ENCODE results near the gene EGF. TPM values are rescaled to one million over a fixed set of nuclear protein-coding genes. Genes with fewer than 3 reads are reported as not detected.

The EGF gene
- polyA plus RNA-seq, 3 donors = 3.0 to 3.9 (median 3.8) TPM

DNA sequence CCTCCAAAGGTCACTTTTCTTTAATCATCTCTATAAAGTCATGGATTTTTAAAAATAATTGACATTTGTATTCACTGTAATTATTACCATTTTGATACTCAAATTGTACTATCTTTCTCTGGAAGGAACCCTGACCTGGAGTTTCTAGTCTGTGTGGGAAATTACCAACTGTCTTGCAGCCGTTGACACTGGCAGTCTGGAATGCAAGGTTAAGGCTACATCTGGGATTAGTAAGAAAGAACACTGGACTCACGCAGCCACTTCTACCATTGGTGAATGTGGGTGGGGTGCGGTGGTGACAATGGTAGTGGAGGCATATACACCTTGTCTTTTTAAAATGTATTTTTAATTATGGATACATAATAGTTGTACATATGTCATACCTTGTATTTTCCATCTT is 40.9 kb downstream of the EGF start:
- no peak for DNase-seq (ENCODE audit: low read depth in 3 of 3, low spot score in 2 of 3)

- DNase-seq (ENCODE audit: low read depth in 3 of 3, low spot score in 2 of 3) = no peak
These were observed 42.5 kb downstream of the EGF start for GRCh38 chr4:109955146-109955545.

DNA sequence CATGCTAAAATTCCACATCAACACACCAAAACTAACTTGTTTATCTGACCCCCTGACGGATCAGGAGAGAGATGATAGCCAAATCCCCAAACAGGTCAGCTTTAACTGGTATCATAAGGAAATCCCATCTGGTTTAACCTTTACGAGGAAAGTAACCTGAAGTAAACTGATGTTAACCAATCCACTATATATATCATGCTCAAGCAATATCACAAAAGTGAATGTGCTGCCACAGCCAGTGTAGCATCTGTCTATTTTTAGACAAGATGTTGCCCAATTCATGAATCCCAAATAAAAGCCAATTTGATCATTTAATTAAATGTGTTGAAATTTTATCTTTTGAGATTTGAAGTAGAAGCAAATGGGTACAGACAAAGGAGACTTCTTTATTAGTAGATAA is 44.5 kb downstream of the EGF start:
- DNase-seq (ENCODE audit: low read depth in 3 of 3, low spot score in 2 of 3) = no peak

GRCh38 chr4:109959195-109959594 is 46.5 kb downstream of the EGF start:
- DNase-seq (ENCODE audit: low read depth in 3 of 3, low spot score in 2 of 3) = no peak

GRCh38 chr4:109962401-109962800 is 49.7 kb downstream of the EGF start:
- no peak for DNase-seq (ENCODE audit: low read depth in 3 of 3, low spot score in 2 of 3)

GRCh38 chr4:109966891-109967481 is 54.3 kb downstream of the EGF start:
- DNase-seq (ENCODE audit: low read depth in 3 of 3, low spot score in 2 of 3) = no peak

GRCh38 chr4:109967798-109968520 is 55.3 kb downstream of the EGF start:
- no peak for DNase-seq (ENCODE audit: low read depth in 3 of 3, low spot score in 2 of 3)

GRCh38 chr4:109969087-109969486 is 56.4 kb downstream of the EGF start:
- DNase-seq (ENCODE audit: low read depth in 3 of 3, low spot score in 2 of 3) = no peak

- no peak for DNase-seq (ENCODE audit: low read depth in 3 of 3, low spot score in 2 of 3)
These were observed 57.2 kb downstream of the EGF start for GRCh38 chr4:109969919-109970318.

GRCh38 chr4:109972786-109973528 is 60.3 kb downstream of the EGF start:
- DNase-seq (ENCODE audit: low read depth in 3 of 3, low spot score in 2 of 3) = no peak

- no peak for DNase-seq (ENCODE audit: low read depth in 3 of 3, low spot score in 2 of 3)
These were observed 60.8 kb downstream of the EGF start for GRCh38 chr4:109973529-109973905.

- DNase-seq (ENCODE audit: low read depth in 3 of 3, low spot score in 2 of 3) = no peak
These were observed 63.5 kb downstream of the EGF start for GRCh38 chr4:109976189-109976588.

- DNase-seq (ENCODE audit: low read depth in 3 of 3, low spot score in 2 of 3) = no peak
These were observed 65.3 kb downstream of the EGF start for GRCh38 chr4:109977854-109978501.

GRCh38 chr4:109978704-109979454 is 66.2 kb downstream of the EGF start:
- DNase-seq (ENCODE audit: low read depth in 3 of 3, low spot score in 2 of 3) = no peak

GRCh38 chr4:109979920-109980717 is 67.4 kb downstream of the EGF start:
- DNase-seq (ENCODE audit: low read depth in 3 of 3, low spot score in 2 of 3) = no peak

DNA sequence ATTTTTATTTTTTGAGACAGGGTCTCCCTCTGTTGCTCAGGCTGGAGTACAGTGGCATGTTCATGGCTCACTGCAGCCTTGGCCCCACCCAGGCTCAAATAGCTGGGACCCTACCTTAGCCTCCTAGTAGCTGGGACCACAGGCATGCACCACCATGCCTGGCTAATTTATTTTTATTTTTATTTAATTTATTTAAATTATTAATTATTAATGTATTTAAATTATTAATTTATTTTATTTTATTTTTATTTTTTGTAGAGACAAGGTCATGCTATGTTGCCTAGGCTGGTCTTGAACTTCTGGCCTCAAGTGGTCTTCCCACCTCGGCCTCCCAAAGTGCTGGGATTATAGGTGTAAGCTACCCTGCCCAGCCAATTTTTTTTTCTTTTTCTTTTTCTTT is 69.3 kb downstream of the EGF start:
- DNase-seq (ENCODE audit: low read depth in 3 of 3, low spot score in 2 of 3) = no peak

DNA sequence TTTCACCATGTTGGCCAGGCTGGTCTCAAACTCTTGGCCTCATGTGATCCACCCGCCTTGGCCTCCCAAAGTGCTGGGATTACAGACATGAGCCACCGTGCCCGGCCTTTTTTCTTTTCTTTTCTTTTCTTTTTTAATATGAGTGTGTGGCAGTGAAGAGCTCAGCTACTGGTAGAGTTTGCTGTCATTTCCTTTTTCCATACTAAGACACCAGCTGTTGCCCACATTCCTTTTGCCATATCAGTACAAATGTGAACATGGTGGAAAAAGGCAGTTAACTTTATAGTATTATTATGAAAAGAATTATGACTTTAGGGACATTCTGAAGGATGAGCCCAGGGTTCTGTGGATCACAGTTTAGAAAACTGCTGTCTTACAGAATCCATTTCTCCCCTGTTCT is 69.8 kb downstream of the EGF start:
- no peak for DNase-seq (ENCODE audit: low read depth in 3 of 3, low spot score in 2 of 3)

DNA sequence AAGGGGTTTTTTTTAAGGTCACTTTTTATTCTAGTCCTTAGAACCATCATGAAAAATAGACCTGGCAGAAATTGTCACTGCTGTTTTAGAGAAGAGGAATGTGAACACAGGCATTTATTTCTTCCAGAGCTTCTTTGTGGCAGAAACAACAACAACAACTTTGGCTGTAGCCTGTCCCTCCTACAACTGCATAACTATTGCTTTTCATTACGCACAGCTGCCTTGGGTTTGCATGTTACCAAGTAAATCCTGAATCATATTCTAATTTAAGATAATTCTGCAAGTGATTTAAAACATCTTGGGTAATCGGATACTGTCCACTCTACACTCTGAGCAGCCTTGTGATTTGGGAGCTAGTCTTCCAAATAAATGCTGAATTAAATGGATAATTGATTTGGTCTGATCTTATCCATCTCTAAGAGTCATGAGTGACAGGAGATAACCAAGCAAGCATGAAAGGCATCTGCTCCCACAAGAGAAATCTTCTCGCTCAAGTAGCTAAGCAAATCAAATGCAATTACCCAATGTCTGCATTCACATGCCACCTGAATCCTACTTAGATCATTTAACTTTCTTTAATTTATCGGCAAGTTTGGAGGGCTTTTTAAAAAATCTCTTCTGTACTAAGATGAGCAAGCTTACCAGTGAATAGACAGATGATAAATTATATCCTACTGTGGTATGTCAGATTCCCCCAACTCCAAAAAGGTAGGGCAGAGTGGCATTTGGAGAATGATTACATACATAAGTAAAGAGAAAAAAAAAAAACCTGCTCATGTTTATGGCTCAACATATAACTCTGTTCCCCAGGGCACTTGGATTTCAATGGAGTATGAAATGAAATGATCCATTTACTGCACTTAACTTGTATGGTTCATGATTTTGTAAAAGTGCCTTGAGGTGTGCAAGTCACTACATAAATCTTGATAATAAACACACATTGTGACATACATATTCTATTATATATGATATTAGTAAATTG is 73.6 kb downstream of the EGF start:
- no peak for DNase-seq (ENCODE audit: low read depth in 3 of 3, low spot score in 2 of 3)

GRCh38 chr4:109989044-109989443 is 76.4 kb downstream of the EGF start:
- no peak for DNase-seq (ENCODE audit: low read depth in 3 of 3, low spot score in 2 of 3)
